HL-60 (cell line): Measurements from ENCODE around the gene CENPP.

Experiments used
- GABPA ChIP-seq: IDR thresholded peaks from 2 replicates; pipeline ENCODE4 v1.6.1; 2012; ENCODE audit warnings: low read depth
- POLR2AphosphoS5 ChIP-seq: IDR thresholded peaks from 2 replicates; pipeline ENCODE4 v1.6.1; 2012; ENCODE audit warnings: low read depth
- SPI1 ChIP-seq: IDR thresholded peaks from 2 replicates; pipeline ENCODE4 v1.6.1; 2012; ENCODE audit warnings: low read depth, mild to moderate bottlenecking, borderline replicate concordance
- TF ChIP-seq, protein P1 (sequence below): IDR thresholded peaks from one replicate; pipeline ENCODE4 v1.5.1; 2011; ENCODE audit warnings: low read length, control low read depth, inconsistent platforms; ENCODE audit not compliant: insufficient read depth
- TF ChIP-seq, protein P2 (sequence below): IDR thresholded peaks from 2 replicates; pipeline ENCODE4 v1.6.1; 2012; ENCODE audit warnings: low read depth; ENCODE audit not compliant: insufficient replicate concordance

DNA sequence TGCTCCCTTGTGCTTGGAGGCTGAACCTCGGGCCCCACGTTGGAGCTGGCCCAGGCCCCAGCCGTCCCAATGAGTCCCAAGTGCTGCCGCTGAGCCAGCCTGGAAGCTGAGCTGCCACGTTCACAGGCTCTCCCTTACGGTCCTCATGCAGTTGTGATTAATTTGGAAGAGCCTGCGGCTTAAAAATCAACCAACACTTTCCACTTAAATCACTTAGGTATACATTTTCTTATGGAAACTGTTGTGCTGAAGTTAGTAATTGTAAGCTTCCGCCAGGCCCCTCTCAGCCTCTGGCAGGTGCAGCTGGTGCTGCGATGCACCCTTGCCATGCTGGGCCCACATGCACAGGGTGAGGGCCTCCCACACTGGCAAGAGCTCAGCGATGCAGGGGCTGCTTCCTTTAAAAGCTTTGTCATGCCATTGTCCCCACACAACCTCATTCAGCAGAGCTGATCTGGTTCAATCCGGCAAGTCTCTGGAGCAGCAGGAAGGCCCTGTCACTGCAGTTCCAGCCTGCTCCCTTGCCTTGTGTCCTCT lies 283.2 kb downstream of the CENPP start:
- TF ChIP-seq, protein P1, sequence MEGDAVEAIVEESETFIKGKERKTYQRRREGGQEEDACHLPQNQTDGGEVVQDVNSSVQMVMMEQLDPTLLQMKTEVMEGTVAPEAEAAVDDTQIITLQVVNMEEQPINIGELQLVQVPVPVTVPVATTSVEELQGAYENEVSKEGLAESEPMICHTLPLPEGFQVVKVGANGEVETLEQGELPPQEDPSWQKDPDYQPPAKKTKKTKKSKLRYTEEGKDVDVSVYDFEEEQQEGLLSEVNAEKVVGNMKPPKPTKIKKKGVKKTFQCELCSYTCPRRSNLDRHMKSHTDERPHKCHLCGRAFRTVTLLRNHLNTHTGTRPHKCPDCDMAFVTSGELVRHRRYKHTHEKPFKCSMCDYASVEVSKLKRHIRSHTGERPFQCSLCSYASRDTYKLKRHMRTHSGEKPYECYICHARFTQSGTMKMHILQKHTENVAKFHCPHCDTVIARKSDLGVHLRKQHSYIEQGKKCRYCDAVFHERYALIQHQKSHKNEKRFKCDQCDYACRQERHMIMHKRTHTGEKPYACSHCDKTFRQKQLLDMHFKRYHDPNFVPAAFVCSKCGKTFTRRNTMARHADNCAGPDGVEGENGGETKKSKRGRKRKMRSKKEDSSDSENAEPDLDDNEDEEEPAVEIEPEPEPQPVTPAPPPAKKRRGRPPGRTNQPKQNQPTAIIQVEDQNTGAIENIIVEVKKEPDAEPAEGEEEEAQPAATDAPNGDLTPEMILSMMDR = no peak
- TF ChIP-seq, protein P2, sequence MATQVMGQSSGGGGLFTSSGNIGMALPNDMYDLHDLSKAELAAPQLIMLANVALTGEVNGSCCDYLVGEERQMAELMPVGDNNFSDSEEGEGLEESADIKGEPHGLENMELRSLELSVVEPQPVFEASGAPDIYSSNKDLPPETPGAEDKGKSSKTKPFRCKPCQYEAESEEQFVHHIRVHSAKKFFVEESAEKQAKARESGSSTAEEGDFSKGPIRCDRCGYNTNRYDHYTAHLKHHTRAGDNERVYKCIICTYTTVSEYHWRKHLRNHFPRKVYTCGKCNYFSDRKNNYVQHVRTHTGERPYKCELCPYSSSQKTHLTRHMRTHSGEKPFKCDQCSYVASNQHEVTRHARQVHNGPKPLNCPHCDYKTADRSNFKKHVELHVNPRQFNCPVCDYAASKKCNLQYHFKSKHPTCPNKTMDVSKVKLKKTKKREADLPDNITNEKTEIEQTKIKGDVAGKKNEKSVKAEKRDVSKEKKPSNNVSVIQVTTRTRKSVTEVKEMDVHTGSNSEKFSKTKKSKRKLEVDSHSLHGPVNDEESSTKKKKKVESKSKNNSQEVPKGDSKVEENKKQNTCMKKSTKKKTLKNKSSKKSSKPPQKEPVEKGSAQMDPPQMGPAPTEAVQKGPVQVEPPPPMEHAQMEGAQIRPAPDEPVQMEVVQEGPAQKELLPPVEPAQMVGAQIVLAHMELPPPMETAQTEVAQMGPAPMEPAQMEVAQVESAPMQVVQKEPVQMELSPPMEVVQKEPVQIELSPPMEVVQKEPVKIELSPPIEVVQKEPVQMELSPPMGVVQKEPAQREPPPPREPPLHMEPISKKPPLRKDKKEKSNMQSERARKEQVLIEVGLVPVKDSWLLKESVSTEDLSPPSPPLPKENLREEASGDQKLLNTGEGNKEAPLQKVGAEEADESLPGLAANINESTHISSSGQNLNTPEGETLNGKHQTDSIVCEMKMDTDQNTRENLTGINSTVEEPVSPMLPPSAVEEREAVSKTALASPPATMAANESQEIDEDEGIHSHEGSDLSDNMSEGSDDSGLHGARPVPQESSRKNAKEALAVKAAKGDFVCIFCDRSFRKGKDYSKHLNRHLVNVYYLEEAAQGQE = no peak
- TF ChIP-seq GABPA = no peak
- no peak for TF ChIP-seq POLR2AphosphoS5
- TF ChIP-seq SPI1 = no peak
